Measurements from ENCODE around the gene RDX. TPM values are rescaled to one million over a fixed set of nuclear protein-coding genes. Genes with fewer than 3 reads are reported as not detected.

Gene RDX
- total RNA-seq, 1 donor from 2014 or later, result 103 TPM

- no peak overlapping the region for H3K4me3 ChIP-seq (ENCODE audit: low read depth, low read length)
- no peak for TF ChIP-seq CTCF (conservative IDR thresholded peaks at IDR 0.05; ENCODE audit: low read depth, low read length)
- no peak for DNase-seq (ENCODE audit: low read depth)
Measured at GRCh38 chr11:110272919-110273318, 23.5 kb downstream of the RDX start.

- no peak overlapping the region for H3K4me3 ChIP-seq (ENCODE audit: low read depth, low read length)
- no peak for TF ChIP-seq CTCF (conservative IDR thresholded peaks at IDR 0.05; ENCODE audit: low read depth, low read length)
- no peak for DNase-seq (ENCODE audit: low read depth)
Measured at GRCh38 chr11:110269996-110270395, 26.4 kb downstream of the RDX start.

- DNase-seq (ENCODE audit: low read depth), result no peak
- no peak for TF ChIP-seq CTCF (conservative IDR thresholded peaks at IDR 0.05; ENCODE audit: low read depth, low read length)
- no peak overlapping the region for H3K4me3 ChIP-seq (ENCODE audit: low read depth, low read length)
Measured at GRCh38 chr11:110268441-110268840, 28.0 kb downstream of the RDX start.

DNA sequence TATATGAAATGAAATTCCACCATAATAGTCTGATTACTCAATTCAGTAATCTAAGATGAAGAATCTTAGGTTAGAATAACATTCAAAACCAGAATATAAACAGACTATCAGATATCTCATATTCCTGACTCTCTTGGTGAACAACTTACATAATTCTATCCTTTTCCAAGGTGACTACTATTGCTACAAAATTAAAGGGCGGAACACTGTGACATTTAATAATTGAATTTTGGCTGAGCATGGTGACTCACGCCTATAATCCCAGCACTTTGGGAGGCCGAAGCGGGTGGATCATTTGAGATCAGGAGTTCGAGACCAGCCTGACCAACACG lies 34.4 kb downstream of the RDX start:
- no peak for TF ChIP-seq CTCF (conservative IDR thresholded peaks at IDR 0.05; ENCODE audit: low read depth, low read length)
- no peak for DNase-seq (ENCODE audit: low read depth)

DNA sequence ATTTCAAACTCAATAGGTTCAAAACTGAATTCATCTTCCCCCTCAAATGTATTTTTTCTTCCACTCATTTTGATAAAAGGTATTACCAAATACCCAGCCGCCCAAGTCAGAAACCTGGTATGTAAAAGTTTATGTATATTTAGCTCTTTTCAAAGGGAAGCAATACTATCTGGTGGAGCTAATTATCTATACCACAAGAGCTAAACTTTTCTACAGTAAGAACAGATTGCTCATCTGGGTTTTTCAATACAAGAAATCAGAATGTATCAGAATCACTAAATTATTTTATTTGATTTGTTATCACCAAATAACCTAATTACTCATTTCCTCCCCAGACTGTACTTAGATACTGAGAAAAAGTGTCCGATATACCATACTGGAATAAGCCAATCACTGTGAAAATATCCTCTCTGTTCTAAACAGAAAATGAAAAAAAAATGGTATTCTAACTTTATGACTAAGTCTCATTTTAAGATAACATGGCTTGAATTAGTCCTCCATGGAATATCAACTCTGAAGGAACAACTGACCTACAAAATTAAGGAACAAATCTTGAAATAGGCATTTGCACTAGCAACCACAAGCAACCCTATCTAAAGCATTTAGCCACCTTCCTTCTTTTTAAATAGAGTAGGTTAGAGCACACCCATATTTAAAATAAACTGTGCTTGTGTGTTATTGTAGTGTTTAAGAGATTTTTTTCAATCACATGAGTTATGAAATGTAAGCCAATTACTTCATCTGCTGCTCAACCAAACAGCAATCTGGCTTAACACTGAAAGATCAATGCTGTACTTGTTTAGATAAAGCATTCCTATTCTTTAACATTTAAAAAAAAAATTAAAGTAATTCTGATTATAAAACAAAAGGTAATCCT lies 35.0 kb downstream of the RDX start:
- DNase-seq (ENCODE audit: low read depth), result no peak
- TF ChIP-seq CTCF (conservative IDR thresholded peaks at IDR 0.05; ENCODE audit: low read depth, low read length), result no peak
- no peak overlapping the region for H3K4me3 ChIP-seq (ENCODE audit: low read depth, low read length)

More for the DNA sequence above, 34.4 kb downstream of the RDX start:
- H3K4me3 ChIP-seq (ENCODE audit: low read depth, low read length), result no peak overlapping the region

- H3K4me3 ChIP-seq (ENCODE audit: low read depth, low read length), result no peak overlapping the region
- DNase-seq (ENCODE audit: low read depth), result no peak
- TF ChIP-seq CTCF (conservative IDR thresholded peaks at IDR 0.05; ENCODE audit: low read depth, low read length), result no peak
Measured at GRCh38 chr11:110253525-110253924, 42.9 kb downstream of the RDX start.

DNA sequence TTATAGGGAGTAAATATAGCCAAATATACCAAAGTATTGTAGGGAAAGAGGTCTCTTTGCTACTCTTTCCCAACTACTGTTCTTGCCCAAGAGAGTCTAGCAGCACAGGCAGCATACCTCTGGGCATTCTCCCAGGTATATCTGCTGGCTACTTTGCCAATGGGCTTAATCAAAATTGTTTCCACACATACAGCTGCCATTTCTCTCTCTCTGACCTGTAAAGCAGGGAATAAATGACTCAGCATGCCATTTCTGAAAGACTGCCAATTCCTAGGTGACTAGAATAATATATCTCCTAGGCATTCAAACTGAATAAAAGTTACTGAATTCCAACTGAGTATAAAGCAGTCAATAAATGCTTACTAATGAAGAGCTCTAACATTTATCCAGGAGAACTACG lies 44.6 kb downstream of the RDX start:
- H3K4me3 ChIP-seq (ENCODE audit: low read depth, low read length), result no peak overlapping the region
- TF ChIP-seq CTCF (conservative IDR thresholded peaks at IDR 0.05; ENCODE audit: low read depth, low read length), result no peak
- peak; percentile 68 for DNase-seq (ENCODE audit: low read depth)

Measured in epithelial cell of proximal tubule (primary cell).